ENCODE results near the gene GORAB.
A peak's percentile ranks its signal among the peaks of the same experiment; 100 is the strongest.

GORAB gene, protein sequence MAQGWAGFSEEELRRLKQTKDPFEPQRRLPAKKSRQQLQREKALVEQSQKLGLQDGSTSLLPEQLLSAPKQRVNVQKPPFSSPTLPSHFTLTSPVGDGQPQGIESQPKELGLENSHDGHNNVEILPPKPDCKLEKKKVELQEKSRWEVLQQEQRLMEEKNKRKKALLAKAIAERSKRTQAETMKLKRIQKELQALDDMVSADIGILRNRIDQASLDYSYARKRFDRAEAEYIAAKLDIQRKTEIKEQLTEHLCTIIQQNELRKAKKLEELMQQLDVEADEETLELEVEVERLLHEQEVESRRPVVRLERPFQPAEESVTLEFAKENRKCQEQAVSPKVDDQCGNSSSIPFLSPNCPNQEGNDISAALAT

DNA sequence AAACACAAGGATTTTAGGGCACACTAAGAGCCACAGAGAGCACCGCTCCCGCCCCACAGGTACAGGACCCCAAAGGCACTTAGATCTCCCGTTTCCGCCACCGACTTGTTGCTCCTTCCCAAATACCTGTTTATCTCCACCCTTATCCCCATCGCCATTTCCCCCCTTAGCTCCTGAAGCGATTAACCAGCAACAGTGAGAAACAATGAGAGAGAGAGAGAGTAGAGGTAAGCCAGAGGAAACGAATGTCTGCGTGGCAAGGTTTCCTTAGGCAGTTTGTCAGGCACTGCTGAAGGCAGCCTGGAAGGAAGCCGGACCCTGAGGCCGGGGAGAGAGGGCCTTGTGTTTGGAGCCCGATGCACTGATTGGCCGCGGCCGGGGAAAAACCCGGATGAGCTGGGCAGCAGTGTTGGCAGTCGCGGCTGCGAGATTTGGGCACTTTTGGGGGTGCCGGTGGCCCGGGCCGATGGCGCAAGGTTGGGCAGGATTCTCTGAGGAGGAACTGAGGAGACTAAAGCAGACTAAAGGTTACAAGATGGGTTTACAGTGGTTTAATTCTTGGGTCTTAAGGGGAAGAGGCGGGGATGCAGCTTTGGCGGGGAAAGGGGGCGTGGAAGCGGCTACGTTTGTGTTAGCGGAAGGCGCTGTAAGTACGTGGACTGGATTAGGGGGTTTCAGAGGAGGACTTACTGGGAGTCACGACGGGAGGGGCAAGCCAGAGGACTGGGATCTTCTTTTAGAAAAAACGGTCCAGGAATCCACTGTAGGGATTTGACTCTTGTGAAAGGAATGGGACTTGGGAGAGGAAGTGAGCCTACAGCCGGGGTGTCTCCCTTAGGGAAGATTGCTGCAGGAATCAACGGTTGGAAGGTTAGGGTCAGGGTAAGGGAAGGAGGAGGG lies at the start of gene GORAB:
Gene GORAB, plus strand, starts transcription at position 409 of the 900 bp plus-strand sequence. Its CDS starts 58 bp downstream, at position 467.
- DNase-seq: peak; percentile 82

DNA sequence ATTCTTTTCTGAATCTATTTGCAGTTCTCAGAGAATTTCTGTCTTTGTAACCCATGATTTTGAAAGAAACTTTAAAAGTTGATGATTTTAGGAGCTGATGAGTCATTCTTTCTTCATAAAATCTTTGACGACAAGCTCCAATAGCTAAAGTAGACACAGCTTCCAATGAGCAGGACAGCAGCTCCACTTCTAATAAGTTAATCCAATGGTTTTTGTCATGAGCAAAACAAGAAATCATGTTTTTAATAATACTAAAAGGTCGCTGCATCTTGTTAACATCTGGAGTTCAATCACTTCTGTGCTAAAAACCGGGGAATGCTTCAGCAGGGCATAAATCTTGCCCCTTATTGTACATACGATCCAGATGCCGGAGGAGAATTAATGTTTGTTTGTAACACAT lies 48.9 kb upstream of the GORAB start:
- DNase-seq: no peak

DNA sequence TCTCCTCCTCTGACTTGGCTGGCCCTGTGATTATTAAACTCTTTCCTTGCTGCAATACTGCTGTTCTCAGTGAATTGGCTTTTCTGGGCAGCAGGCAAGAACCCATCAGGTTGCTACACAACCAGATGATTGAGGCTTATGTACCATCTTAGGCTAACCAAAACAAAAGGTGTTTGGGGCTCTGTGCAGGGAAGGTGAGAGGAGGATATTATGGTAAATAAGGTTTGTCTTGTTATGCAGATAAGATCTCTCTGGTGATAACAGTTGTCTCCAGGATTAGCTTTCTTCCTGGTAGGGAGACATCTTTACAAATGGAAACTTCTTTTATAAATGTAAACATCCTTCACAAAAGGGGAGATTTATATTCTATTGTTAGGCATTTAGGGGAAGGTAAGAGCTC lies 44.5 kb upstream of the GORAB start:
- DNase-seq: no peak

DNA sequence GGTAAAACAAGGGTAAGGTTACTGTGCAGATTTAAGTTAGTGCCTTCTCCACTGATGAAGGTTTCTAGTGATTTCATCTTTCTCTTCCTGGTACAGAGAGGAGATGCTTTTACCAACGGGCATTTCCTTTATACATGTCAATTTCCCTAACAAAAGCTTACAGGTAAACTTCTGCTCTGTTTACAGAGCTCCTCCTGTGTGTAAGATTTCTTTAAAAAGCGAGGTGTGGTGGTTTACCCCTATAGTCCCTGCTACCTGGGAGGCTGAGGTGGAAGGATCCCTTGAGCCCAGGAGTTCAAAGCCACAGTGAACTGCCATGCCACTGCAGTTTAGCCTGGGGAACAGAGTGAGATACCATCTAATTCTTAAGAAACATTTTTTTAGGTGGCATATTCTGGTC lies 40.7 kb upstream of the GORAB start:
- DNase-seq: no peak

DNA sequence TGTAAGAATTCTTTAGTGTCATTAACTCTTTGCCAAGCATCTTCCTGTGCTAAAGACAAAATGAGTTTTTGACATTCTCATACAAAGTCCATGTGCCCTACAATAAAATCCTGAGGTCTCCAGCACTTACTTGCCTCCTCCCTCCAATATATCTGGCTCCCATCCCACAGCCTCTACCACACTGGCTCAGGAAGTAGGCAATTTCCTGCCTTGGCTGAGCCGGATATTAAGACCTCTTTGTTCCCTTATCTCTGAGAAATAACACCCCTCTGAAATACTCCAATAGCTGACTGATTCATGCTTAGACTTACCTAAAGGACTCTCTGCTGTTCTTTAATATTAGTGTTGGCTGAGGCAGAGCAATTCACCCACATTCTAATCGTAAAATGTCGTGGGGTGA lies 37.6 kb upstream of the GORAB start:
- no peak for DNase-seq

DNA sequence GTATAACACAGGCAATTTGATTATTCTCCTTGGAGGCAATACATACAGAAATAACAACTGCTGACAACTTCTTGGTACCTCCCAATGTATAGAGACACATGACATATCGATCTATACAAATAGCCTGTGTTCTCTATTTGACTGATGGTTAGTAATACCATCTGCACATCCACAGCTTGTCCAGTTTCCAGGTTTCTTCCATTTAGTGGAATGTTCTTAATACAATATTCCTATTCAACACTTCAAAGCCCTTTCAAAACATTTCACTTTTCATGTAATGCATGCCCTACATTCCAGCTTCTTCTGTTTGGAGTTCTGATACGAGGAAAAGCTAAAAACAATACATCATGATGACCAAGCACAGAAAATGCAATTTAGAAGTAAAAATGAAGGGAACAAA lies 37.0 kb upstream of the GORAB start:
- no peak for DNase-seq

DNA sequence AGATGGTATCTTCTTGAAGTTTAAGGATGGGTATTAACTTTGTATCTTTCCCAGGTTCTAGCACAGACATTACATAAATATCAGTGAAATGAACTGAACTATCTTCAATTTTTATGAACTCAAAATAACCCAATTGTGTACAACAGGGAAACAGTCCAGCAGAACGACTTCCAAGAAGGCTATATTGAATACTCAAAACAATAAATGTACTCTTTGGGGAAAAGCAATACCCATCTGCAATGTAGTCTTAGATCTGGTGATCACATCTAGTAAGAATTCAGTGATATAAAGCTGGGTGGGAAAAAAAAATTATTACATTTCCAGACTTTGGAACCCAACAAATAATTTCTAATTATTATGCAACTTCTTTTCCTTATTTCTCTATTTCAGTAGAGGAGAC lies 33.1 kb upstream of the GORAB start:
- DNase-seq: no peak

DNA sequence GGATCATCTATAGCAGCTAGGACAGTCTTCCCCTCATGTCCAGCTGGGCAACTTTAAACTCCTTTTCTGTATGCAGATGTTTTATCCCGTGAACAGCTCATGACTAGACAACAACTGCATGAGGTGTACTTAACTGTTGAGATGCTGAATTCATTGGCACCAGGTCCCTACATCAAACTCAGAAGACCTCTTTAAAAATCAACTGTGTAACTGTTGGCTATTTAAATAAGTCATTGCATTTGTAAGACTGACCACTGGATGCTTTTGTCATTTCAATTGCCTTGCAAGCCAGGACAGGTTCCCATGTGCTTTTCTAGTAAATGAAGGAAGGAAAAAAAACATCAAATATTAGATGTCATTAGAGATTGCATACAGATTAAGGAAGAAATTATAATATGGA lies 28.3 kb upstream of the GORAB start:
- no peak for DNase-seq

DNA sequence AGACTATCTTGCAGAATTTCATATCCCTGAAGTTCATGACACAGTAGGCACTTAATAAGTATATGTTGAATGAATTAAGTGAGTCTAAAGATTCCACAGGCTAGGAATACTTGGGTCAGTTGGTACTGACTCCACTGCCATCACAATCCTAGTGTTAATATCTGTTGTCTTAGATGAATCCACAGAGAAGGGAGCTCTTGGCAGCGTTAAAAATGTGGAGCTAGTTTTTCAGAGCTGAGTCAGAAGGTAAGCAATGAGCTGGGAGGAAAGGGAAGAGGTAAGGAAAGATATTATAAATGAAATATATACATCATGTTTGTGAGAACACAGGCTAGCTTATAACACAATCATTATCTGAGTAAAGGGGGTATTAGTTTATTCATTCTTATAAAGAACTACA lies 21.8 kb upstream of the GORAB start:
- no peak for DNase-seq

DNA sequence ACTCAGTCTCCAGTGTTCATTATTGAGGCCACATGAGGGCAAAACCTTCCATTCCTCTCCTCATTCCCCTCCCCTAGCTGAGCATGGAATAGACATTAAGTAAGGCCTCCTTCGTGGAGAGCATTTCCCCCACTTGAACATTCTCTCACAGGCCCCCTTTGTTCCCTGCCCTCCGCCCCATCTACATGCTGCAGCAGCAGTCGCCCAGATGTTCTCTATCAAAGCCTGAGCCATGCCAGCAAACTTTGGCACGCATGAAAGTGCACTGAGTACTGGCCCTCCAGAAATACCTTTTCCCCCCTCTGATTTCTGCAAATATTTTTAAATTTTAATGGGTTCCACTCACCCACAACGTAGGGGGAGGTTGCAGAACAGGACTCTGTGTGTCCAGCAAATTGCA lies 20.9 kb upstream of the GORAB start:
- DNase-seq: no peak

DNA sequence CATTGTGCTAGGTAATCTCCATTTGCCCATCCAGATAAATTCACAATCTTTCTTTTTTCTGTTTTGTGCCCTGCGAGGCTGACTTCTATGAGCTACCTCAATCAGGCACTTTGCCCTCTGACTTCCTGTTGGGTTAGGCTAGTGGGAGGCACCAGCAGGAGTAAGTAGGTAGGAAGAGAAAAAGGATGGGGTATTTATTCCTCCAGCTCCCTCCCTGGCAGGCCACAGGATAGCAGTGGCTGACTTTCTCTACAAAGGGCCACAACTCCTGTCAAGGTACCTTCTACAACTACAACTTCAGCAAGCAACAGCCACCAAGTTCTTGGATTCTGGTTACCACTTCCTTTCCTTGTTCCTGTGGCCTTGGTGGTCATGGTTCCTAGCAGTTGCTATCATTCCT lies 18.8 kb upstream of the GORAB start:
- DNase-seq: no peak

DNA sequence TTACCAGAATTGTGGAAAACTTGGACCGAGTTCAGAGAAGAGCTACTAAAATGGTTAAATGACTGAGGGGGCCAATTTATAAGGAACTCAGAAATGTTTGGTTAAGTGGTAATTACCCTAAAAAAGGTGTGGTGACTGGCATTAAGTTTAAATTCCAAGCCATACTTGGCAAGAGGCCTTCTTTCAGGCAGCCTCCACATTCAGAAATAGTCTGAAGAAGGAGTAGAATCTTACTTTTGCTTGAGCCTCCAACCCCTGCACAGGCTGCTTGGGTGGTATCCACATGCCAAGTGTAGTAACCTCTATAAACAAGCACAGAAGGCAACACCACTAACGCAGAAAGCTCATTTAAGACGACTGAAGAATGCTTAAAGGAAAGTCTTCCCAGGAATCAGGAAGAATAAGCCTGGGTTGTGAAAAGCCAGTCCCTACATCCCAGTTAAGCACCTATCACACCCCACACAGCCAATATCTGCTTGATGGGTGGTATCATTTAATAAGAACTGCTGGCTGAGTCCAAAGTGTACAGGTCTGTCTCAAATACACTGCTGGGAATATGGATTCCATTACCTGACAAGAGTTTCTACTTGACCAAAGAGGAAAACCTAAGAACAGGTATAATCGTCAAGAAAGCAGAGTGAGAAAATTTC lies 13.7 kb upstream of the GORAB start:
- no peak for DNase-seq

DNA sequence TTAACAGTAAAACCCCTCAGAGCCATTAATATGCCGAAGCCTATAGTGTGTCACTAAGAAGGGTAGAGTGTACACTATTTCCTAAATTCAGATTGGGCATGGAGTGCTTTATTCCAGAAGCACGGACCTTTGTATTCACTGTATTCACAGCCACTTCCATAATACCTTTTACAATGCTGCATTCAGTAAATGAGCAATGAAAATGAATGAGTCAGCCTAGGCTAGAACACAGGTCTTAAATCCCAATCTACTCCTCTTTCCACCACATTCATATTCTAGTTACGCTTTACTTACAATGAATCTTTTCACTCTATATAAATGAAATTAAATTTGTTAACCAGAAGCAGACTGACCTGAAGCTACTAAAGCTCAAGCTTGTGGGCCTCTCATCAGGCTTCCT lies 13.0 kb upstream of the GORAB start:
- no peak for DNase-seq

DNA sequence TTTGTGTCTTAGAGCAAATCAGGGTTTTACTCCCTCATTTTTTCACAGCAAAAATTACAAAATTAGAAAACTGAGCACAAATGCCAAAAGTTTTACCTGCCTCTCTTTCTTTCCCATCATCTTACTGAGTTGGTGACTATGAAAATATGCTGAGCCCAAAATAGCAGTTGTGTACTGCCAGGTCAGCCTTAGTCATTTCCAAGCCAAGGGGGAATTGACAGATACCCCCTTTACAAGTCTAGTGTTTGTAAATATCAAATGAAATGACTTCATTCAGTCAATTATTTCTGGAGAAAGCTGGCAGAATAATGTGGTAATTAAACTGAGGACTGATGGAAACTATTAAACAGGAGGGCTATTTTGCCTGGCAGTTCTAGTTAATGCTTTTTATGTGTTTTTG lies 11.4 kb upstream of the GORAB start:
- DNase-seq: no peak

DNA sequence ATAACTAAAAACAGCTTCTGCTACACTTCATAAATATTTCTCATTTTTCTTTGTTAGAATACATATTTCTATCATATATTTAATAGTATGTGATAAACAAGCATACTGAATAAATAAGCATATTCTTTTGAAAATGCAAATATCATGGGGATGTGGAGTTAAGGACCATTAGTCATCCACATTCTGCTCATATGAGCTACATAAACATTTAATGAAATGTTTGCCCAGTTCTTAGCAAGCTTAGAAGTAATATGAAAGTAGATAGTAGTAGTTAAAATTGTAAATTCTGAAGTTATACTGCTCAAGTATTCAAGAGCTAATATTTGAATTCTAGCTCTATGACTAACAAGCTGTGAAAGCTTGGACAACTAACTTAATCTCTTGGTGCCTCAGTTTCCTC lies 10.1 kb upstream of the GORAB start:
- DNase-seq: no peak

DNA sequence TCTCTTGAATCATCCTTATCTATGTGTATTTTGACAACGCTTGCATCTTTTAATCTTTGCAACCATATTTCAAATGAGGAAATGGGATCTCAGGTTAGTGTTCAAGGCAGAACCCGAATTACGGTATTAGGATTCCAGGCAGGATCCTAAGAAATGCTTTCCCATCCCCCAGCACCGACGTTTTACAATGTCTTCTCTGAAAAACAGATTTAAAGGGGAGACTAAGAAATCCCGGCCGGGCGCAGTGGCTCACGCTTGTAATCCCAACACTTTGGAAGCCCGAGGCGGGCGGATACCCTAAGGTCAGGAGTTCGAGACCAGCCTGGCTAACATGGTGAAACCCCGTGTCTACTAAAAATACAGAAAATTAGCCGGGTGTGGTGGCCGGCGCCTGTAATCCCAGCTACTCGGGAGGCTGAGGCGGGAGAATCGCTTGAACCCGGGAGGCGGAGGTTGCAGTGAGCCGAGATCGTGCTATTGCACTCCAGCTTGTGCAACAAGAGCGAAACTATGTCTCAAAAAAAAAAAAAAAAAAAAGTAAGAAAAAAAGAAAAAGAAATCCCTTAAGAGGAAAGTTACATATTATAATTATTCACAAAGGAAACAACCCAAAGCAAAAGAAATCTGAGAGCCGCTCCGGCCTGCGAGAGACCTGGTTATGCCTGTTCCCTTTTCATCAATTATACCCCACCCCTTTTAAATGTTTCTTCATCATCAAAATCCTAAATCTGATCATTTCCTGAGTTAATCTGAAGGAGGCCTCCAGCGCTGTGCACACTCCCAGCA lies 801 bp upstream of the GORAB start:
- DNase-seq: no peak

DNA sequence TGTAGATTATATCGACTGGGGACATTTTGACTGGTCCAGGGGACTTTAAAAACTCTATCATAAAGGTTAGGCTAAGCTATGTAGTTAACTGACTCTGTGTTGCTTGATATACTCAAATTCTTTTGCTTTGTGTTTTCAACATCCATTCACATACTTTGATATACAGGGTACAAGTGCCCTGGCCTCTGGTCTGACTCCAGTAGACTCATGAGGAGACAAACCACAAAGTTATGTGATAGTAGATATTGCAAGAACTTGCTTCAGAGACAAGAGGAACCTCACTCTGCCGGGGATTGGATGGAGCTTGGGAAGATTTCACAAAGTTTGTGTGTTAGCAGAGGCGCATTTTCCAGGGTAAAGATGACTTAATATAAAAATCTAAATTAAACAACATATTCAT lies 1.3 kb downstream of the GORAB start:
- DNase-seq: no peak

DNA sequence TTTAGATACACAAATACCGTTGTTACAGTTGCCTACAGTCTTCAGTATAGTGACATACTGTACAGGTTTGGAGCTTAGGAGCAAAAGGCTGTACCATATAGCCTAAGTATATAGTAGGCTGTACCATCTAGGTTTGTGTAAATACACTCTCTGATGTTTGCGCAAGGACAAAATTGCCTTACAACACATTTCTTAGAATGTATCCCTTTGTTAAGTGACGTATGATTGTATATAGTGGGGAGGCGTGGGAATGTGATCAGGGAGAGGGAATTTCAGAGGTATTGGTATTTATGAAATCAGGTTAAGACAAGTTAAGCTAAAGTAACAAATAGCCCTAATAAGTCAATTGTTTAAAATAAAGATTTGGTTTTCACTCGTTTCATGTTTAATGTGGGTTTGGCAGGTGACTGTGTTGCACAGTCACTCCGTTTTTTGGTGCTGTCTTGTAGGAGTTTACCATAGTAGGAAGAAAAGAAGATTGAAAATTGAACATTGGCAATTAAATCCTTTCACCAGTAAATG lies 2.7 kb downstream of the GORAB start:
- no peak for DNase-seq

DNA sequence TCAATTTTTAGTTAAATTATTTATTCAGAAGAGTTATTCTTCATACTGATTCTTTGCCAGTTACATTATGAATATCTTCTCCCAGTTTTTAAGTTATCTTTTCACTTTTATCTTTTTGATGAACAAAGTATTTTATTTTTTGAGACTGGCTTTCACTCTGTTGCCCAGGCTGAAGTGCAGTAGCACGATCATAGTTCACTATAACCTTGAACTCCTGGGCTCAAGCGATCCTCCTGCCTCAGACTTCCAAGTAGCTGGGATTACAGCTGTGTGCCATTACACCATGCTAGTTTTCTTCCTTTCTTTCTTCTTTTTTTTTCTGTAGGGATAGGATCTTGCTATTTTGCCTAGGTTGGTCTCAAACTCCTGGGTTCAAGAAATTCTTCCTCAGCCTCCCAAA lies 3.5 kb downstream of the GORAB start:
- DNase-seq: no peak

DNA sequence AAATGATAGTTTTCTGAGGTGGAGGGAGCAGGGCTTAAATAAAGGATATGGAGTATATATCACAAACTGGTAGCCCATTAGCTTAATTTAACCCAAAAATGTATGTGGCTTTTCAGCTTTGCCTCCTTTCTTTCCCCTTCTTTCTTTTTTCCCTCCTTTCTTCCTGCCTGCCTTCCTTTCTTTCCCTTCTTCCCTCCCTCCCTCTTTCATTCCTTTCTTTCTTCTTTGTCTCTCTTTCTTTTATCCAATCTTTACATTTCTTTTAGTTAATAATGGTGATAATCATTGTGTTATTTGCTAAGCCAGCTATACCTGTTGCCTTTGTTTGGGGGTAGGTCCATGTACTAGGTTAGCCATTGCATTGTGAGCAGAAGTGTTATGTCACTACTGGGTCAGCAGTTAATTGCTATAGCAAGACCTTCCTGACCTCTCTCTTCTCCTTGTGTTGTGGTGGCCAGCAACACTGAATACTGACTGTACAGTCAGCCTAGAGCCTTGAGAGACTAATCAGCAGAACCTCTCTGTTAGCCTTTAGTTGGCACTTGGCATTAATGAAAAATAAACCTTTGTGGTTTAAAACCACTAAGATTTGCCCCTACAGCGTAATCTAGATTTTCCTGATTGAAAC lies 5.1 kb downstream of the GORAB start:
- DNase-seq: no peak

DNA sequence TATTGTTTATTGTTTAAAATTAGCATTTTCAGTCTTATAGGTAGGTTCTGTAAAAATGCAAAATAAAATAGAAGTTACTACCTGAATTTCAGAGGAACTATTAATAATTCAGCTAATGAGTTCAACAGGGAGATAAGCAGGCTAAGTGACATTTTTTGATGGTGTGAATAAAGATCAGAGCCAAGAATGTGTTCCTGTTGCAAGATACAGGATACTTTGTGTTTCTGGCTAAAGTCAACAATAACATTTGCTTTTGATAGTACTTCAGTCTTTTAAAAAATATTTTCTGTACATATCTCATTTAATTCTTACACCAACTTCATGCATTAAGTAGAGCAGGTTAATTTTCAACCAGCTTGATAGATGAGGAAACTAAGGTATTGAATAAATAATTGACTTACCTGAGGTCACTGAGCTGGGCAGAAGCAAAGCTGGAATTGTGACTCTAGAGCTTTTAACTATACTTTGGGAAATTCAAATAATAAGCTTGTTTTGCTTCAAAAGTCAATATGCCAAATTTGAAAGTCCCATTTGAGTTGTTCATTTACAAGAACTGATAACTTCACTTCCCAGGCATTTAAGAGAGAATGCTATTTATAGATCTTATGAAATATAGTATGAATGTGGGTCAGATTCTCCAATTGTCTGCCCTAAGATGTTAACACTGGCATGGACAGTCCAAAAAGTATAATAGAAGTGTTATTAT lies 6.0 kb downstream of the GORAB start:
- no peak for DNase-seq

DNA sequence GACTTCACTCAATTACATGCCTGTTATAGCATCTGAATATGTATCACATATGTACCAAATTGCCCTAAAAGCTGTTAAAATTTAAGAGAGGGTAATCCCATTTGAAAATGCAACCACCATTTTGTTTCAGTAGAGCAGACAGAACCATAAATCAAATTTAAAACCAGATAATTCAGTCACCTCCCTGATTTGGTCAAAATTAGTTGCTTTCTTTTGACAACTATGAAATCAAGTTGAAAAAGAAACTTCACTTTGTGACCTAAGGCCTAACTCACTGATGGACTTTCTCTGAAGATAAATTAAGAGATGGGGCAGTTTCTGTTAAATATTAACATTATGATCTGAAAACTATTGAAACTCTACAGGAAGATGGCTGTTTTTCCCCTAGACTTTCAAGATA lies 6.7 kb downstream of the GORAB start:
- no peak for DNase-seq

Data from NCI-H187 treated with DMSO at 0.1 percent for 48 hours (cell line).